Breast epithelium (tissue), 4 donors: Measurements from ENCODE around the gene GBA2. TPM values are rescaled to one million over a fixed set of nuclear protein-coding genes. Genes with fewer than 3 reads are reported as not detected.

Experiments used
- DNase-seq, 2 donors: peaks; one replicate each; pipeline ENCODE4 v3.0.0-alpha.2; 2019; ENCODE audit warnings: low spot score in 2 of 2
- H3K27ac ChIP-seq, 2 donors: fragments of 200-600 bp; sonication (generic) in 1 of 2; one replicate each; pipeline ENCODE4 v1.5.1; 2016 to 2019; ENCODE audit warnings: mild to moderate bottlenecking in 1 of 2
- H3K27me3 ChIP-seq, 2 donors: fragments of 200-600 bp; sonication (generic) in 1 of 2; one replicate each; pipeline versions ENCODE4 v1.5.1 to v1.6.0; 2017 to 2019; ENCODE audit warnings: control low read depth in 1 of 2, mild to moderate bottlenecking in 1 of 2
- H3K36me3 ChIP-seq: fragments of 200-600 bp; one replicate; pipeline ENCODE4 v1.5.1; 2019
- H3K4me1 ChIP-seq, 2 donors: fragments of 200-600 bp; sonication (generic); one replicate each; pipeline ENCODE4 v1.5.1; 2016 to 2019; ENCODE audit warnings: control low read depth in 1 of 2
- H3K4me3 ChIP-seq, 3 donors: fragments of 200-600 bp; sonication (generic); 1 replicate in 2 of 3; 2 replicates in 1 of 3; pipeline ENCODE4 v1.5.1; 2016 to 2019; ENCODE audit warnings: mild to moderate bottlenecking in 3 of 3, moderate library complexity in 2 of 3
- H3K9me3 ChIP-seq, 2 donors: fragments of 200-600 bp; sonication (generic) in 1 of 2; one replicate each; pipeline ENCODE4 v1.5.1; 2016 to 2019; ENCODE audit warnings: control low read depth in 1 of 2
- CTCF ChIP-seq, 3 donors: fragments of 450-650 bp; IDR thresholded peaks; one replicate each; pipeline ENCODE4 v1.5.1; 2016 to 2017; ENCODE audit warnings: antibody characterized with exemption in 3 of 3, mild to moderate bottlenecking in 3 of 3, moderate library complexity in 3 of 3
- POLR2A ChIP-seq: fragments of 450-650 bp; IDR thresholded peaks from one replicate; pipeline ENCODE4 v1.6.1; 2016; ENCODE audit warnings: antibody characterized with exemption, mild to moderate bottlenecking, moderate library complexity
- POLR2AphosphoS5 ChIP-seq, 3 donors: sonication (generic); formaldehyde crosslinking; IDR thresholded peaks; one replicate each; pipeline ENCODE4 v1.6.1; 2017; ENCODE audit warnings: antibody characterized with exemption in 3 of 3
- intact Hi-C: fragments of 100-400 bp; cut with DNase I; formaldehyde crosslinking; loops from one replicate; pipeline ENCODE4 v1.15.1; 2023; ENCODE audit warnings: low total_unique reads
- total RNA-seq, 3 donors: library from RNA; depleted of rRNA; stranded (reverse); fragments of >200 nt; gene quantifications; one replicate each; pipeline ENCODE4 v1.1.0, GENCODE V29; 2016

GBA2 gene
- total RNA-seq, 3 donors from 2014 or later: 44.5 to 63.8 (median 57.0) TPM

- TF ChIP-seq CTCF (IDR thresholded peaks at IDR 0.05) (no peak), POLR2A (no peak)
- peaks cover 6 to 29% of the 10 kb centered on the region in 2 donors for H3K4me1 ChIP-seq
- DNase-seq: peak in 1 of 2 donors; percentile 50
These were observed 657 bp upstream of the GBA2 start for GRCh38 chr9:35749515-35750255.

GRCh38 chr9:35748242-35748857 lies 678 bp downstream of the GBA2 start:
- intact Hi-C loops: no loop called here
- peaks cover 6 to 29% of the 10 kb centered on the region in 2 donors for H3K4me1 ChIP-seq

More at GRCh38 chr9:35749515-35750255, 657 bp upstream of the GBA2 start:
- Histone ChIP-seq H3K36me3 (no peaks in the 10 kb centered on the region), H3K9me3 (no peaks in the 10 kb centered on the region), H3K27ac (peak overlapping the region; percentile 93 to 95), H3K27me3 (no peaks in the 10 kb centered on the region), H3K4me3 (peak overlapping the region; percentile 80 to 98 (median 87))
- intact Hi-C loops: no loop called here

GRCh38 chr9:35746583-35746982 lies 2.4 kb downstream of the GBA2 start:
- no peaks in the 10 kb centered on the region for H3K27me3 ChIP-seq
- no peaks in the 10 kb centered on the region for H3K36me3 ChIP-seq
- no peak for DNase-seq
- peak overlapping the region in 1 of 2 donors; percentile 42 for H3K27ac ChIP-seq
- intact Hi-C loops: no loop called here
- peak overlapping the region; percentile 80 to 98 (median 87) for H3K4me3 ChIP-seq
- TF ChIP-seq POLR2AphosphoS5 (IDR thresholded peaks at IDR 0.05) (no peak), POLR2A (no peak), CTCF (IDR thresholded peaks at IDR 0.05) (no peak)
- peaks cover 6 to 29% of the 10 kb centered on the region in 2 donors for H3K4me1 ChIP-seq
- no peaks in the 10 kb centered on the region for H3K9me3 ChIP-seq

More at GRCh38 chr9:35748242-35748857, 678 bp downstream of the GBA2 start:
- Histone ChIP-seq H3K36me3 (no peaks in the 10 kb centered on the region), H3K27me3 (no peaks in the 10 kb centered on the region), H3K4me3 (peak overlapping the region; percentile 80 to 98 (median 87)), H3K27ac (peak overlapping the region; percentile 93 to 95), H3K9me3 (no peaks in the 10 kb centered on the region)
- DNase-seq: no peak
- TF ChIP-seq CTCF (IDR thresholded peaks at IDR 0.05): no peak
- TF ChIP-seq POLR2A: no peak
- TF ChIP-seq POLR2AphosphoS5 (IDR thresholded peaks at IDR 0.05): no peak

GRCh38 chr9:35745569-35745968 lies 3.5 kb downstream of the GBA2 start:
- Histone ChIP-seq H3K36me3 (no peaks in the 10 kb centered on the region), H3K27ac (no peak overlapping the region), H3K27me3 (no peaks in the 10 kb centered on the region), H3K4me1 (peaks cover 6 to 29% of the 10 kb centered on the region in 2 donors), H3K4me3 (peak overlapping the region in 1 of 3 donors; percentile 98), H3K9me3 (no peaks in the 10 kb centered on the region)
- intact Hi-C loops: no loop called here
- TF ChIP-seq POLR2A: no peak
- no peak for TF ChIP-seq POLR2AphosphoS5 (IDR thresholded peaks at IDR 0.05)
- TF ChIP-seq CTCF (IDR thresholded peaks at IDR 0.05): no peak
- no peak for DNase-seq
